ENCODE data around the gene SLC28A2.
"Not testable (repeated sequence)": the region's sequence is repeated elsewhere in the genome, so short reads cannot be mapped to it uniquely, and the experiment has no call there.

The SLC28A2 gene

GRCh38 chr15:45251888-45252287 is at the start of gene SLC28A2:
TSS of gene SLC28A2 (plus strand) at chr15:45252234. CDS start at chr15:45253216, 982 bp downstream.
- no peak for DNase-seq (ENCODE audit: low spot score)

GRCh38 chr15:45203182-45203581 is 48.9 kb upstream of the SLC28A2 start:
- DNase-seq (ENCODE audit: low spot score) = peak; percentile 15

- DNase-seq (ENCODE audit: low spot score) = peak; percentile 80
Observed at GRCh38 chr15:45205192-45205591, 46.8 kb upstream of the SLC28A2 start.

GRCh38 chr15:45212493-45212892 is 39.5 kb upstream of the SLC28A2 start:
- DNase-seq (ENCODE audit: low spot score) = no peak

- DNase-seq (ENCODE audit: low spot score) = no peak
Observed at GRCh38 chr15:45221053-45221599, 30.9 kb upstream of the SLC28A2 start.

GRCh38 chr15:45221967-45222366 is 30.1 kb upstream of the SLC28A2 start:
- no peak for DNase-seq (ENCODE audit: low spot score)

- no peak for DNase-seq (ENCODE audit: low spot score)
Observed at GRCh38 chr15:45224621-45225217, 27.3 kb upstream of the SLC28A2 start.

- DNase-seq (ENCODE audit: low spot score) = no peak
Observed at GRCh38 chr15:45225506-45226273, 26.3 kb upstream of the SLC28A2 start.

- DNase-seq (ENCODE audit: low spot score) = no peak
Observed at GRCh38 chr15:45228931-45229330, 23.1 kb upstream of the SLC28A2 start.

GRCh38 chr15:45230245-45230965 is 21.6 kb upstream of the SLC28A2 start:
- DNase-seq (ENCODE audit: low spot score) = no peak

- DNase-seq (ENCODE audit: low spot score) = no peak
Observed at GRCh38 chr15:45231132-45231531, 20.9 kb upstream of the SLC28A2 start.

- no peak for DNase-seq (ENCODE audit: low spot score)
Observed at GRCh38 chr15:45231864-45232562, 20.0 kb upstream of the SLC28A2 start.

- DNase-seq (ENCODE audit: low spot score) = no peak
Observed at GRCh38 chr15:45234562-45235235, 17.3 kb upstream of the SLC28A2 start.

- DNase-seq (ENCODE audit: low spot score) = not testable (repeated sequence)
Observed at GRCh38 chr15:45236806-45237205, 15.2 kb upstream of the SLC28A2 start.

GRCh38 chr15:45242289-45242688 is 9.7 kb upstream of the SLC28A2 start:
- no peak for DNase-seq (ENCODE audit: low spot score)

- no peak for DNase-seq (ENCODE audit: low spot score)
Observed at GRCh38 chr15:45249125-45249780, 2.8 kb upstream of the SLC28A2 start.

- no peak for DNase-seq (ENCODE audit: low spot score)
Observed at GRCh38 chr15:45253330-45253729, 1.3 kb downstream of the SLC28A2 start.

- DNase-seq (ENCODE audit: low spot score) = no peak
Observed at GRCh38 chr15:45254405-45254804, 2.4 kb downstream of the SLC28A2 start.

- DNase-seq (ENCODE audit: low spot score) = not testable (repeated sequence)
Observed at GRCh38 chr15:45254824-45255223, 2.8 kb downstream of the SLC28A2 start.

GRCh38 chr15:45259796-45260195 is 7.8 kb downstream of the SLC28A2 start:
- no peak for DNase-seq (ENCODE audit: low spot score)

GRCh38 chr15:45262906-45263461 is 10.9 kb downstream of the SLC28A2 start:
- no peak for DNase-seq (ENCODE audit: low spot score)

All from Ammon's horn (tissue), 1 donor.